ENCODE measurements around the gene TTN. TPM values are rescaled to one million over a fixed set of nuclear protein-coding genes. Genes with fewer than 3 reads are reported as not detected.

TTN gene
- total and polyA plus RNA-seq, 10 of the 15 experiments (the other 5 are each of a cell fraction or from before 2014, with no cell fraction given) = 0.15 to 9.0 (median 1.8) TPM

GRCh38 chr2:178827111-178827510 lies 19.9 kb upstream of the TTN start:
- in situ Hi-C loops (cut with MboI) (no loop called here), intact Hi-C loops (cut with micrococcal nuclease; ENCODE audit: unreplicated experiment) (no loop called here)
- DNase-seq (ENCODE audit: low read depth, low spot score) (no peak), ATAC-seq (no peak), FAIRE-seq (no peak)
- no peak overlapping the region for H2AFZ ChIP-seq (ENCODE audit: control insufficient read depth, low read depth, low read length)
- H3K4me1 ChIP-seq (ENCODE audit: control insufficient read depth, insufficient read depth, low read length) = no peaks in the 10 kb centered on the region
- no peak overlapping the region for H3K27ac ChIP-seq (ENCODE audit: control insufficient read depth, insufficient read depth)
- ChIA-PET SMC1A (ENCODE audit: uncharacterized antibody, unreplicated experiment) (interaction anchor here (0.7 to 2.3 kb wide), 4 partner anchors 11 to 25 kb away, joined by 3 to 8 read pairs (median 3); no protein-coding TSS in a partner anchor), RAD21 (ENCODE audit: unreplicated experiment) (no interaction called here), POLR2A (no interaction called here), CTCF (interaction anchor here (1.0 kb wide), 1 partner anchor 392 kb away, joined by 3 read pairs; no protein-coding TSS in a partner anchor)
- no peaks in the 10 kb centered on the region for H4K20me1 ChIP-seq (ENCODE audit: control insufficient read depth, insufficient read depth)
- no peaks in the 10 kb centered on the region for H3K9me3 ChIP-seq (replicated peaks; ENCODE audit: control insufficient read depth, insufficient read depth, low read length)
- no peak overlapping the region for H3K9ac ChIP-seq (ENCODE audit: control insufficient read depth, insufficient read depth, low read length)
- no peak overlapping the region for H3K4me3 ChIP-seq
- no peaks in the 10 kb centered on the region for H3K27me3 ChIP-seq (replicated peaks in 1 of 2; ENCODE audit: control insufficient read depth in 2 of 2, insufficient read depth in 2 of 2, low read length in 1 of 2)
- TF ChIP-seq ZBTB4 (CRISPR knock-in tag; IDR thresholded peaks at IDR 0.05) (no peak), KLF5 (IDR thresholded peaks at IDR 0.05; ENCODE audit: partially characterized antibody) (no peak), NRF1 (conservative IDR thresholded peaks at IDR 0.05; ENCODE audit: low read depth, low read length) (no peak), TCF7 (IDR thresholded peaks at IDR 0.05; ENCODE audit: borderline replicate concordance) (no peak), NFYB (IDR thresholded peaks at IDR 0.05; ENCODE audit: insufficient read depth, low read depth, low read length) (no peak), CHD2 (IDR thresholded peaks at IDR 0.05; ENCODE audit: borderline replicate concordance, low read depth, low read length) (no peak), IRF4 (IDR thresholded peaks at IDR 0.05; ENCODE audit: low read depth, low read length) (no peak)
- TF ChIP-seq, protein P1, sequence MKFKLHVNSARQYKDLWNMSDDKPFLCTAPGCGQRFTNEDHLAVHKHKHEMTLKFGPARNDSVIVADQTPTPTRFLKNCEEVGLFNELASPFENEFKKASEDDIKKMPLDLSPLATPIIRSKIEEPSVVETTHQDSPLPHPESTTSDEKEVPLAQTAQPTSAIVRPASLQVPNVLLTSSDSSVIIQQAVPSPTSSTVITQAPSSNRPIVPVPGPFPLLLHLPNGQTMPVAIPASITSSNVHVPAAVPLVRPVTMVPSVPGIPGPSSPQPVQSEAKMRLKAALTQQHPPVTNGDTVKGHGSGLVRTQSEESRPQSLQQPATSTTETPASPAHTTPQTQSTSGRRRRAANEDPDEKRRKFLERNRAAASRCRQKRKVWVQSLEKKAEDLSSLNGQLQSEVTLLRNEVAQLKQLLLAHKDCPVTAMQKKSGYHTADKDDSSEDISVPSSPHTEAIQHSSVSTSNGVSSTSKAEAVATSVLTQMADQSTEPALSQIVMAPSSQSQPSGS (IDR thresholded peaks at IDR 0.05; ENCODE audit: low read length) = no peak
- TF ChIP-seq, protein P2, sequence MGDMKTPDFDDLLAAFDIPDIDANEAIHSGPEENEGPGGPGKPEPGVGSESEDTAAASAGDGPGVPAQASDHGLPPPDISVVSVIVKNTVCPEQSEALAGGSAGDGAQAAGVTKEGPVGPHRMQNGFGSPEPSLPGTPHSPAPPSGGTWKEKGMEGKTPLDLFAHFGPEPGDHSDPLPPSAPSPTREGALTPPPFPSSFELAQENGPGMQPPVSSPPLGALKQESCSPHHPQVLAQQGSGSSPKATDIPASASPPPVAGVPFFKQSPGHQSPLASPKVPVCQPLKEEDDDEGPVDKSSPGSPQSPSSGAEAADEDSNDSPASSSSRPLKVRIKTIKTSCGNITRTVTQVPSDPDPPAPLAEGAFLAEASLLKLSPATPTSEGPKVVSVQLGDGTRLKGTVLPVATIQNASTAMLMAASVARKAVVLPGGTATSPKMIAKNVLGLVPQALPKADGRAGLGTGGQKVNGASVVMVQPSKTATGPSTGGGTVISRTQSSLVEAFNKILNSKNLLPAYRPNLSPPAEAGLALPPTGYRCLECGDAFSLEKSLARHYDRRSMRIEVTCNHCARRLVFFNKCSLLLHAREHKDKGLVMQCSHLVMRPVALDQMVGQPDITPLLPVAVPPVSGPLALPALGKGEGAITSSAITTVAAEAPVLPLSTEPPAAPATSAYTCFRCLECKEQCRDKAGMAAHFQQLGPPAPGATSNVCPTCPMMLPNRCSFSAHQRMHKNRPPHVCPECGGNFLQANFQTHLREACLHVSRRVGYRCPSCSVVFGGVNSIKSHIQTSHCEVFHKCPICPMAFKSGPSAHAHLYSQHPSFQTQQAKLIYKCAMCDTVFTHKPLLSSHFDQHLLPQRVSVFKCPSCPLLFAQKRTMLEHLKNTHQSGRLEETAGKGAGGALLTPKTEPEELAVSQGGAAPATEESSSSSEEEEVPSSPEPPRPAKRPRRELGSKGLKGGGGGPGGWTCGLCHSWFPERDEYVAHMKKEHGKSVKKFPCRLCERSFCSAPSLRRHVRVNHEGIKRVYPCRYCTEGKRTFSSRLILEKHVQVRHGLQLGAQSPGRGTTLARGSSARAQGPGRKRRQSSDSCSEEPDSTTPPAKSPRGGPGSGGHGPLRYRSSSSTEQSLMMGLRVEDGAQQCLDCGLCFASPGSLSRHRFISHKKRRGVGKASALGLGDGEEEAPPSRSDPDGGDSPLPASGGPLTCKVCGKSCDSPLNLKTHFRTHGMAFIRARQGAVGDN (IDR thresholded peaks at IDR 0.05) = no peak
- TF ChIP-seq, protein P3, sequence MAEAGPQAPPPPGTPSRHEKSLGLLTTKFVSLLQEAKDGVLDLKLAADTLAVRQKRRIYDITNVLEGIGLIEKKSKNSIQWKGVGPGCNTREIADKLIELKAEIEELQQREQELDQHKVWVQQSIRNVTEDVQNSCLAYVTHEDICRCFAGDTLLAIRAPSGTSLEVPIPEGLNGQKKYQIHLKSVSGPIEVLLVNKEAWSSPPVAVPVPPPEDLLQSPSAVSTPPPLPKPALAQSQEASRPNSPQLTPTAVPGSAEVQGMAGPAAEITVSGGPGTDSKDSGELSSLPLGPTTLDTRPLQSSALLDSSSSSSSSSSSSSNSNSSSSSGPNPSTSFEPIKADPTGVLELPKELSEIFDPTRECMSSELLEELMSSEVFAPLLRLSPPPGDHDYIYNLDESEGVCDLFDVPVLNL (IDR thresholded peaks at IDR 0.05; ENCODE audit: low read depth, low read length) = no peak
- no peaks in the 10 kb centered on the region for H3K36me3 ChIP-seq (ENCODE audit: control insufficient read depth in 2 of 2, insufficient read depth in 2 of 2, low read length in 1 of 2)
- WGBS (ENCODE audit: insufficient coverage, insufficient replicate concordance, low lambda C conversion rate, missing lambda C conversion rate) = 9% methylated on average over 1 of the region's 1 CpG
- no TSS peak for BruUV-seq (replicated peaks)
- no peak overlapping the region for H3K4me2 ChIP-seq (ENCODE audit: control insufficient read depth, insufficient read depth)
- no peaks in the 10 kb centered on the region for H3K79me2 ChIP-seq (ENCODE audit: control insufficient read depth, insufficient read depth, low read length)

All from GM12878 (cell line).